ENCODE measurements around the gene ANAPC5. TPM values are rescaled to one million over a fixed set of nuclear protein-coding genes. Genes with fewer than 3 reads are reported as not detected.
"Not testable (repeated sequence)": the region's sequence is repeated elsewhere in the genome, so short reads cannot be mapped to it uniquely, and the experiment has no call there.

The ANAPC5 gene
- total RNA-seq, 1 donor from 2014 or later = 113 TPM

DNA sequence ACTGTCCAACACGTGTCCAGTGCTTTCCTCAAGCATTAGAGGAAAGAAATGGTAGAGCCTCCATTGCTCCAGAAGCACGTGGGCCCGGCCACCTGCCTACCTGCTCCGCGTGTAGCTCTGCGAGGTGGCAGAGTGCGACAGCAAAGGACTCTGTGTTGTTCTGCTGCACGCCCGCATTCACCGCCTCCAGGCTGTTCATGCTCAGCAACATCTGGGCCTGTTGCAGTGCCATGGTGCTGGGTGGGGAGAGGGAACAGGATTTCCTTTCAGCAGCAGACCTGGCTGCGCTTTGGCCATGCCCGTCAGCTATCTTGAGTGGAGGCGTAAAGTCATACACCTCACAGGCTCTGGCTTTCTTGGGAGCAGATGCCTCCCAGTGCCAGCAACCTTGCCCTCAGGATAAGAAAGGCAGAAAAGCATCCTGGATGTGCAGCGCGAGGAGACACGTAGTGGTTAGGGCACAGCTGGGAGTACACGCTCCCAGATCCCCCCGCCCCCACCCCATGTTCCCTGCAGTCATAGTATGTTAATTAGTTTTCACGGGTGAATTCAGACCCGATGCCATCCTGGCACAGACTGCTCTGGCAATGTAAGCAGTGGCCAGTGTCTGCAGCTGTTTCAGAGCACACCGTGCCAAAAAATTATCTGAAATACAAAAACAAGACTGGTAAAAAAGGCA is 25.1 kb downstream of the ANAPC5 start:
- DNase-seq (ENCODE audit: low spot score) = no peak
- intact Hi-C loops (cut with DNase I) = no loop called here
- no peak for ATAC-seq

DNA sequence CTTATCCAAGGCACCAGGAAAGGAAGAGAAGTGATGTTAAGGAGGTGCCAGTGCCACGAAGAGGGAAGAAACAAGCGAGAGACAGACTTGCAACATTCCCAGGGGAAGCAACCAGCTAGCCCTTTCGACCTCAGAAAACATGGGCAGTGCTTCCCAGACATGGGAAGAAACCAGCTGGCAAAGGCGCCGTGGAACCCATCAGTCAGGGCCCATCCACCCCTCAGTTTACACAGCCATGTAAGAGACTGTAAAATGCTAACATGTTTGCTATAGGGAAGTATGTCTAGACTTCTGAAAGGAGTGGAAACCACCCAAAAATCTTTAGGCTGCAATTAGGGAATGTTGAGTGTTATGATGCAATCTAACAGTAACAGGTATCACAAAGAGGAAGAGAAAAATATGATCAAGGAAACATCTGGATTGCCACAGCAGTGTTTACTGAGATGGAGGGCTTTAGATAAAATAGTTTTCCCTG is 26.3 kb downstream of the ANAPC5 start:
- DNase-seq (ENCODE audit: low spot score) (no peak), ATAC-seq (no peak)
- intact Hi-C loops (cut with DNase I) = no loop called here

DNA sequence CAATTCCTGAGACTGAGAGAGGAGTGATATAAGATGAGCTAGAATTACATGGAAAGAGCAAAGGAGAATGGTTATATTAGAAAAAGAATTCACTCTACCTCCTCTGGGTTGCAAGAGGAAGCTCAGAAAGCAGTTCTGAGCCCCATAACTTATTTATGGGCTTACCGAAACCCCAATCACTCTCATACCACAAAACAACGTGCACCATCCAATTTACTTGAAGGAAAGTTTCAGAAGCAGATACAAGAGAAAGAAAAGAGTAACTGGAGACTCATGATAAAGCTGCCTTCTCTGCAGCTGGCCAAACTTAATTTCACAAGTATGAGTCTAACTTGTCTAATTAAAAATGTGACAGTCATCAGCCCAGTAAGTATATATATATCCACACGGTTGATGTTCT is 28.3 kb downstream of the ANAPC5 start:
- intact Hi-C loops (cut with DNase I) = no loop called here
- ATAC-seq (no peak), DNase-seq (ENCODE audit: low spot score) (no peak)

DNA sequence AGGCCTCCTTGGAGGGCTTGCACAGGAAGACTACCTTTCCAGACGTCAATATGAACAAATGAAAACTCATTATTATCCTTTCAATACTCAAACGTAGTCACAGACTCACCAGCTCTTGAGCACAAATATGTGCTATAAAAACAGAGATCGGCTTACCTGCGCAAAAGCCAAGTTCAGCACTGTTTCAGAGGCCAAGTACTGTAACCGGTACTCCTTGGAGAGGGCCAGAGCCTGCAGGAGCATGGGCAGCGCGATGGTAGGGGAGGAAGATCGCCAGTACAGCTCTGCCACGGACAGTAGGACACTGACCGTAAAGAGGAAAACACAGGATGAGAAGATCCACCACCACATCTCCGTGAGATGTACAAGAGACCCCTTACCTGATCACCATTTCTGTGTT is 34.1 kb downstream of the ANAPC5 start:
- intact Hi-C loops (cut with DNase I) = no loop called here
- DNase-seq (ENCODE audit: low spot score) (no peak), ATAC-seq (no peak)

DNA sequence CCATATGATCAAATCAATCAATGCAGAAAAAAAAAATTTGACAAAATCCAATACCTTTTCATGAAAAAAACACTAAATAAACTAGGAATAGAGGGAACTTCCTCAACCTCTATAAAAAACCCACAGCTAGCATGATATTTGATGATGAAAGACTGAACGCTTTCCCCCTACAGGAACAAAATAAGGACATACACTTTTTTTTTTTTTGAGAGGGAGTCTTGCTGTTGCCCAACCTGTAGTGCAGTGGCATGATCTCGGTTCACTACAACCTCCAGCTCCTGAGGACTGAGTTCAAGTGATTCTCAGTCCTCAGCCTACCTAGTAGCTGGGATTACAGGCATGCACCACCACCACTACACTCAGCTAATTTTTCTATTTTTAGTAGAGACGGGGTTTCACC is 37.8 kb downstream of the ANAPC5 start:
- ATAC-seq = no peak
- no peak for DNase-seq (ENCODE audit: low spot score)
- intact Hi-C loops (cut with DNase I) = no loop called here

DNA sequence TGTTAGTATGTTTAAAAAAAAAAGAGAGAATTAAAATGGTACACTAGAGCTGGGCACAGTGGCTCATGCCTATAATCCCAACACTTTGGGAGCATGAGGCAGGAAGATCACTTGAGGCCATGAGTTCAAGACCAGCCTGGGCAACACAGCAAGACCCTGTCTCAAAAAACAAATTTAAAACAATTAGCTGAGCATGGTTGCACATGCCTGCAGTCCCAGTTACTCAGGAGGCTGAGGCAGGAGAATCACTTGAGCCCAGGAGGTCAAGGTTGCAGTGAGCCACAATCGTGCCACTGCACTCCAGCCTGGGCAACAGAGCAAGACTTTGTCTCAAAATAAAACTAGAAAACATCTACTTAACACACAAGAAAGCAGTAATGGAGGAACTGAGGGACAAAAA is 42.0 kb downstream of the ANAPC5 start:
- intact Hi-C loops (cut with DNase I); DNase-seq (ENCODE audit: low spot score); ATAC-seq: not testable (repeated sequence)

DNA sequence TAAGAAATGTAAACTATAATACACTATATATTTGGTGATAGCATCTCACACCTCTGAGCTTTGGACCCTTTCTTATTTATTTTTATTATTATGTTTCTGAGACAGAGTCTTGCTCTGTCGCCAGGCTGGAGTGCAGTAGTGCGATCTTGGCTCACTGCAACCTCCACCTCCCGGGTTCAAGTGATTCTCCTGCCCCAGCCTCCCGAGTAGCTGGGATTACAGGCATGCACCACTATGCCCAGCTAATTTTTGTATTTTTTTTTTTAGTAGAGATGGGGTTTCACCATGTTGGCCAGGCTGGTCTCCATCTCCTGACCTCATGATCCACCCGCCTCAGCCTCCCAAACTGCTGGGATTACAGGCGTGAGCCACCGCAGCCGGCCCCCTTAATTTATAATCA is 44.8 kb downstream of the ANAPC5 start:
- ATAC-seq; intact Hi-C loops (cut with DNase I); DNase-seq (ENCODE audit: low spot score): not testable (repeated sequence)

DNA sequence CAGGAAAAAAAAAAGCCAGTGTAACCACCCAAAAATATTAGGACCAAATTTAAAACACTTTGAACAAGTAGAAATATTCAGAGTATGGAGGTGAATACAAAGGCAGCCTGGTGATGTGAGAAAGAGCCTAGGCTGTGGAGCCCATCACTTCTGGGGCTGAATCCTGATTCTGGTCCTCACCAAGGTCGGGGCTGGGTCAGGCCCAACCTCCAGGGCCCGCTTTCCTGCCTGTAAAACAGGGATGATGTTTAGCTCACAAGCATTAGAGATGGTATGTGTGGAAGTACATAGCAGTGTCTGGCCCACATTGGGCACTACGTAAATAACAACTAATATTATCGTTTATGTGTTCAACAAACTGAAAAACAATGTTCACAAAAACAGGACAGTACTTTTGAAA is 47.9 kb downstream of the ANAPC5 start:
- intact Hi-C loops (cut with DNase I) = no loop called here
- no peak for ATAC-seq
- DNase-seq (ENCODE audit: low spot score) = no peak

DNA sequence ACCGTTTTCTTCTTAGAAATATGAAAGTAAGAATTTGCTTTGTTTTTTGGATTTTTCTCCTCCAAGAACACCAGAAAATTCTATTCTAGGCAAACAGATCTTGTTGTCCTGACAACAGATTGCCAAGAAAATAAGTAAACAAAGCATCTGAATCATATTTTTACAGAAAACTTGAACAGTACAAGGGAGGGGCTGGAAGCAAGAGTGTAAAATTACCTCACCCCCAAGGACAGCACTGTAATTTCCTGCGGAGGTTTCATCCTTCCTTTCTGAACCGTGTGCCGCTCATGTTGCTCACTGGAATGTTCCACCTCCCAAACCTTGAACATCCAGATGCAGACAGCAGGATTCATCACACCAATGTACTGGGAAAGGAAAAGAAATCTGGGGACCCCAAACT is 50.3 kb downstream of the ANAPC5 start:
- intact Hi-C loops (cut with DNase I) = no loop called here
- ATAC-seq (no peak), DNase-seq (ENCODE audit: low spot score) (no peak)

DNA sequence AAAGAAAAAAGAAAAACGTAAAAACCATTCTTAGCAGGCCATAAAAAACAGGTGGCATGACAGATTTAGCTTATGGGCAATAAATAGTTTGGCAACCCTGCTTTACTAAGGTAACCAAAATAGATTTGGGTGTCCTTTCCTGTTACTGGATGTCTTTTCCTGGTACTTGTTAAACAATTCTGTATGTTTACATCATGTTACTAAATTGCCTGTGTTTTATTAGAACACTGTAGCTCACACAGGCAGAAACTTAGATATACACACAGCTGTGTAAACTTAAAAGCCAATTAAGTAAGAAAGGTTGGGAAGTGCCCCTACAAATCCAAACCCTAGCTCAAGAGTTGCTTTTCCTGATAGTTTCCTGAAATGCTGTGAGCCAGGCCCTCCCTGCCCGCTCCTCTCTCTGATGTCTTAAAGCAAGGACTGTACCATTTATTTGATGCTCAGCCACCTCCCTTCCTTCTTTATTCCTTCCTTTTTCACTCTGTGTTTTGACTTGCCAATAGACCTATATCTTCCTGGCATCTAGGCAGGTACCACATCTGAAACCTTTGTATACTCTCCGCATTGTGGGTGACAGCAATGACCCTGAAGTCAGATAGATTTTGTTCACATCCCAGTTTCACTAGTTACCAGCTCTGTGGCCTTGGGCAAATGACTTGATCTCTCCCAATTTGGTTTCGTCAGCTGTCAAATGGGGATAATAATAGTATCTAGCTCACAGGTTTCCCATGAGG is 52.0 kb downstream of the ANAPC5 start:
- intact Hi-C loops (cut with DNase I) = no loop called here
- DNase-seq (ENCODE audit: low spot score) (no peak), ATAC-seq (no peak)

DNA sequence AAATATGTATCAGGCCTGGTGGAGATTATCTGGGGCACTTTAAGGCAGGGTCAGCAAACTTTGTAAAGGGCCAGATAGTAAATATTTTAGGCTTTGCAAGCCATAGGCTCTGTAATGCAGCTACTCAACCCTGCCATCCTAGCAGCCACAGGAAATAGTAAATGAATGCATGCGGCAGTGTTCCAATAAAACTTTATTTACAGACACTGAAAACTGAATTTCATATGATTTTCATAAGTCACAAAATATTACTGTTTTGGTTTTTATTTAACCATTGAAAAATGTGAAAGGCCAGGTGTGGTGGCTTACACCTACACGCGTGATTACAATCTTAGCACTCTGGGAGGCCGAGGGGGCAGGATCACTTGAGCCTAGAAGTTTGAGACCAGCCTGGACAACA is 52.5 kb downstream of the ANAPC5 start:
- ATAC-seq = no peak
- no peak for DNase-seq (ENCODE audit: low spot score)
- intact Hi-C loops (cut with DNase I) = no loop called here

DNA sequence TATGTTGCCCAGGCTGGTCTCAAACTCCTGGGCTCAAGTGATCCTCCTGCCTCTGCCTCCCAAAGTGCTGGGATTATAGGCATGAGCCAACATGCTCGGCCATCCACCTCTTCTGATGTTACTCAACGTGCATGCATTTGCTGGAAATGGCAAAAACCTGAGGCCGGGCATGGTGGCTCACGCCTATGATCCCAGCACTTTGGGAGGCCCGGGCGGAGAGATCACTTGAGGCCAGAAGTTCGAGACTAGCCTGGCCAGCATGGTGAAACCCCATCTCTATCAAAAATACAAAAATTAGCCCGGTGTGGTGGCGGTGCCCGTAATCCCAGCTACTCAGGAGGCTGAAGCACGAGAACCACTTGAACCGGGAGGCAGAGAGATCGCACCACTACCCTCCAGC is 53.8 kb downstream of the ANAPC5 start:
- intact Hi-C loops (cut with DNase I); DNase-seq (ENCODE audit: low spot score); ATAC-seq: not testable (repeated sequence)

DNA sequence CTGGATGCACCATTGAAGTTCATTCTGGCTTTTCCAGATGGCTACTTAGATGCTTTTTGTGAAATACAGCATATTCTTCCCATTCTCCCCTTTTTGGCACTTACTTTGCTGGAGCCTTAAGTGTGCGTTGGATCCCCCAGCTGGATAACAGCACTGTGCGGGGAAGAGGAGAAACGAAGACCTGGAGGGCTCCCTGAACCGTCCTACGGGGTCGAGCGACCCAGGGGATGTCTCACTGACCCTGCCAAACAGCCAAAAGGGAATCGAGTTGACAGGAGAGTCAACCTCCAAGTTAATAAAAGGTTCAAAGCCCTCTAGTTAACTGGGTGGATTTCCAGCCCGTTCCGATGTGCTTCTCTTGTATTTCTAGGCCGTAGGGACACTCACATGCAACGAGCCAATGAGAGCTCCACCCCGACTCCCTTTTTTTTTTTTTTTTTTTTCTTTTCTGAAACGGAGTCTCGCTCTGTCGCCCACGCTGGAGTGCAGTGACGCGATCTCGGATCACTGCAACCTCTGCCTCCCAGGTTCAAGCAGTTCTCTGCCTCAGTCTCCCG is 54.7 kb downstream of the ANAPC5 start:
- intact Hi-C loops (cut with DNase I) = no loop called here
- DNase-seq (ENCODE audit: low spot score) = no peak
- peak; percentile 48 for ATAC-seq

DNA sequence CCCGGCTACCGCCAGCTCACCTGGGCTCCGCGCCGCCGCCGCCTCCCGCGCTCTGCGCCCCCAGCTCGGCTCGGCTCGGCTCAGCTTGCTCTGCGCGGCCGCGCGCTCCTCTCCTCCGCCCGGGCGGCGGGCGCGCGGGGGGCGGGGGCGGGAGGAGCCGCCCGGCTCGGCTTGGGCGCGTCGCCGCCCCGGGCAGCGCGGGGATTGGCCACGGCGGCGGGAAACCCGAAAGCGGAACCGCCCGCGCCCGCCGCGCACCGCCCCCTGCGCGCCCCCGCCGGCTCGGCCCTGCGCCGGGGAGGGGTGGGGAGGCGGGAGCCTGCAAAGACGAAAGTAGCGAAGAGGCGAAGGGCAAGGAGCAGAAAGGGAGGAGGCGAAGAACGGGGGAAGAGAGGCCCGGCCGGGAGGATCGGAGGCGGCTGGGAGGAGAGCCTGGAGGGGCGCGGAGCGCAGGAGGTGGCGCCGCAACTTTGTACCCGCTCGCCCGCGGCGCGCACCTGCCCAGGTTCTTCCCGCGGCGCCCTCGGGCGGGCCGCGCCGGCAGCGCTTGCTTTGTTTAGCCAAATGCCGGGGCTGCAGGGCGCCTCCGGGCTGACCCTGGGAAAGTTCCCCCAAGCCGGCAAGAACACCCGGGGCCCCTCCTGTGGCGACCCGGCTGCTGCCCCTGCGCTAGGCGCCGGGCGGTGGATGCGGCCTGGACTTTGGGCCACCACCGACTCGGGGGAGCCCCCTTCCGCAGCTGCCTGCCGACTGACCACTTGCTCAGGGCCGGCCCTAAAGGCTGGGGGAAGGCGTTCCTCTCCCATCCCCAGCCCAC is 55.4 kb downstream of the ANAPC5 start, which contains the start of gene CAMKK2:
Gene CAMKK2 (minus strand): TSS at position 92 of the 817 bp plus-strand sequence. CDS start 22,183 bp downstream, outside the sequence.
- ATAC-seq (peak; percentile 93), DNase-seq (ENCODE audit: low spot score) (peak; percentile 88)
- intact Hi-C loops (cut with DNase I) = no loop called here

DNA sequence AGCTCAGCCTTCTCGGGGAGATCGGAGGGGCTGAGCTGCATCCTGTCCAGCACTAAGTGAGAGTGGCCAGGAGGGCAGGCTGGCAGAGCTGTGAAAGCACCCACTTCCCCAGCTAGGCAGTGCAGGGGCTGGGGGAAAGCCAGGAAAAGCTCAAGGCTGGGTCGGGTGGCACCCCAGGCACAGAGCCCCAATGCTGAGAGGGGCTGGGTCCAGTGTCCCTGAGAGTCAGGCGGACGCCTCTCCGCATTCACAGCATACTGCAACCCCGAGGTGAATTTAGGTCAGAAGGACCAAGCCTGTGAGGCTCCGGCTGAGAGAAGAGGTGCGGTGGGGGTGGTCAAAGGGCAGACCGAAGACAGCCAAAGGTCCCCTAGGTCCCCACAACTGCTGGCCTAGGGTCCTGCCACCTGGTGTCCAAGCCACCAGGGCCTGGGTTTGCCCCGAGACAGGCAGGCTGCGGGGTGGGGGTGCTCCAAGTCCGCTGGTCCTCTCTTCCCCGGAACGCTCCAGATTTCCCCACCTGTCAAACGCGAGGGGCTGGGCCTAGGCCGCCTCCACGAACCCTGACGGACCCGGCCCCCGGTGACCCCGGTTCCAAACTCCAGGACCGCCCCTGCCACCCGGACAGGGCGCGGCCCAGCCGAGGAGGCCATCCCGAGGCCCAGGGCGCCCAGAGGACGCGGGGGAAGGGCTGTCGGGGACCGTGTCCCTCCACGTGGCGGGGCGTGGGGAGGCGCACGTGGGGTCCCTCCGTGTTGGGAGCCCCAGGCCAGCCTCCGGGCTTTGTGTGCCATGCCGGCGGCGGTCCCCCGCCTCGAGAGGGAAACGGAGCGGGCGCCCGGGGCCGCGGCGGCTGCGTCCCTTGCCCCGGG is 56.2 kb downstream of the ANAPC5 start:
- ATAC-seq = peak; percentile 39
- DNase-seq (ENCODE audit: low spot score) = peak; percentile 70
- intact Hi-C loops (cut with DNase I) = no loop called here

DNA sequence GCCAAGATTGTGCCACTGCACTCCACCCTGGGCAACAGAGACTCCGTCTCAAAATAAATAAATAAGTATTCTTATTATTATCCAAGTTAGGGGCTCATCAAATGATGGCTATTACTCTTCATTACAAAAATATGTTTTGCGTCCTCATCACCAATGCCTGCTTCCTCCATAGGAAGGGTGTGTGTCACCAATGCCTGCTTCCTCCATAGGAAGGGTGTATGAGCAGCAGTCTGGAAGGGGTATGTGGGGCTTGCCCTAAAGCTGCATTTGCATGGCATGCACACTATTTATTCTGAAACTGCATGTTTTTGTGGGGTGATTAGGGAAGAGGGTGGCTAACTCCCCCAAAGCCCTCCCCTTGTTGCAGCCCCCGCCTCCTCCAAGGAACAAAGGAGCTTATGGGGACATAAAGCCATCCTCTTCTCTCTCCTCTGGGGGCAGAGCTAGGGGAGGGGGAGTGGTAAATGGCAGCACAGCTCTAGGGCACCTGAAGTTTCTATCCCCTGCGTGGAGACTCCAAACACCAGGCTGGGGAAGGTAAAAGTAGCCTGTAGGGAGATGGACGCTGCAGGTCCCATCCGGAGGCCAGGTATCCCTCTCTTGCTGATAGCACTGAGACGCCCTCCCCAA is 57.0 kb downstream of the ANAPC5 start:
- DNase-seq (ENCODE audit: low spot score) (no peak), ATAC-seq (no peak)
- intact Hi-C loops (cut with DNase I) = no loop called here

DNA sequence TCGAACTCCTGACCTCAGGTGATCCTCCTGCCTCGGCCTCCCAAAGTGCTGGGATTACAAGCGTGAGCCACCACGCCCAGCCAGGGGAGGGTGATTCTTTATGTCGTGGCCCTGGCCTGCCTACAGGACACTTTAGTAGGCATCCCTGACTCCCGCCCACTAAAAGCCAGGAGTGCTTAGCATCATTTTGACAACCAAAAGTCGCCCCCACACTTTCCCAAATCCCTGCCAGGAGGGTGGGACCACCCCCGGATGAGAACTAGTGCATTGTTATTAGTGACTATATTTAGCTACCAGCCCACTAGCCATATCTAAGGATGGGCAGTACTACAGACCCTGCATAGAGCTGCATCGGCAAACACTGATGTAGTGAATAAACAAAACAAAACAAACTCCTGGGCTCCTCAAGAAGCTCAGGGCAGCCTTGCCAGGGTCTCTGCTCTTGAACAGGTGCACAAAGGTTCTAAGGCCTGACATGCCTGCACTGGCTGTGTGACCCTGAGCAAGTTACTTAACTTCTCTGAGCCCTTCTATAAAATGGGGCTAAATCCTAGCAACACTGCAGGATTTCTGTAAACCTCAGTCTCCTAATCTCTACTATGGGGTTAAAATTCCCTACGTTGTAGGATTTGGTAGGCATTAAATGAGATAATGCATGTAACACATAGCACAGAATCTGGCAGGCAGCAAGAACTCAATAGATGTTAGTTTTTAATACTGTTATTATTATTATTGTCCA is 57.9 kb downstream of the ANAPC5 start:
- DNase-seq (ENCODE audit: low spot score) = no peak
- intact Hi-C loops (cut with DNase I) = no loop called here
- ATAC-seq = no peak

Measured in sciatic nerve (tissue), 2 donors.